Common myeloid progenitor, CD34-positive (primary cell): ENCODE measurements around the gene MMD.

Source experiments
- CTCF ChIA-PET: fragments of 350-600 bp; sonication (Branson Sonifier 250); formaldehyde crosslinking; loops from one replicate; lab custom pipeline; 2021; ENCODE audit warnings: antibody characterized with exemption; lab: Charles Lee
- POLR2A ChIA-PET: fragments of 350-600 bp; sonication (Branson Sonifier 250); formaldehyde crosslinking; loops from one replicate; lab custom pipeline; 2021; ENCODE audit warnings: antibody characterized with exemption; lab: Charles Lee
- DNase-seq, 3 donors: peaks; one replicate each; pipeline versions ENCODE4 v3.0.0 to v3.0.0-alpha.2; 2013
- H3K27ac ChIP-seq, 2 experiments: 1 replicate in 1 of 2; 2 replicates in 1 of 2; pipeline ENCODE4 v1.7.0; 2013; ENCODE audit warnings: inconsistent platforms in 2 of 2, low read length in 2 of 2, mild to moderate bottlenecking in 2 of 2, low read depth in 1 of 2, moderate library complexity in 1 of 2; ENCODE audit not compliant: severe bottlenecking in 2 of 2, insufficient read depth in 1 of 2, poor library complexity in 1 of 2
- H3K27me3 ChIP-seq, 5 experiments: replicated peaks in 2 of 5; 1 replicate in 3 of 5; 2 replicates in 2 of 5; pipeline versions ENCODE4 v1.6.1 to v1.7.0; 2013; ENCODE audit warnings: low read length in 4 of 5, mild to moderate bottlenecking in 2 of 5, moderate library complexity in 2 of 5, inconsistent platforms in 1 of 5; ENCODE audit not compliant: insufficient read depth in 5 of 5, control insufficient read depth in 4 of 5
- H3K36me3 ChIP-seq, 4 experiments: 1 replicate in 2 of 4; 2 replicates in 2 of 4; pipeline versions ENCODE4 v1.6.1 to v1.7.0; 2013; ENCODE audit warnings: low read length in 3 of 4, control low read depth in 1 of 4, mild to moderate bottlenecking in 1 of 4; ENCODE audit not compliant: control insufficient read depth in 4 of 4, insufficient read depth in 4 of 4
- H3K4me1 ChIP-seq, 4 experiments: 1 replicate in 3 of 4; 2 replicates in 1 of 4; pipeline versions ENCODE4 v1.6.1 to v1.7.1; 2013; ENCODE audit warnings: low read length in 3 of 4, mild to moderate bottlenecking in 3 of 4, control low read depth in 1 of 4, inconsistent platforms in 1 of 4, moderate library complexity in 1 of 4; ENCODE audit not compliant: control insufficient read depth in 4 of 4, insufficient read depth in 4 of 4; ENCODE audit errors: control extremely low read depth in 1 of 4
- H3K4me3 ChIP-seq, 7 experiments: 1 replicate in 4 of 7; 2 replicates in 3 of 7; pipeline versions ENCODE4 v1.5.1 to v1.7.0; 2013; ENCODE audit warnings: mild to moderate bottlenecking in 7 of 7, low read length in 6 of 7, moderate library complexity in 6 of 7, inconsistent platforms in 2 of 7, low read depth in 2 of 7, control low read depth in 1 of 7; ENCODE audit not compliant: insufficient read depth in 4 of 7, control insufficient read depth in 1 of 7; ENCODE audit errors: extremely low read depth in 1 of 7
- H3K9me3 ChIP-seq, 5 experiments: 1 replicate in 4 of 5; 2 replicates in 1 of 5; pipeline versions ENCODE4 v1.6.1 to v1.7.1; 2013; ENCODE audit warnings: low read length in 4 of 5, mild to moderate bottlenecking in 2 of 5, inconsistent platforms in 1 of 5, low read depth in 1 of 5, moderate library complexity in 1 of 5; ENCODE audit not compliant: control insufficient read depth in 4 of 5, insufficient read depth in 2 of 5; ENCODE audit errors: control extremely low read depth in 1 of 5
- WGBS: methylation state at CpG from one replicate; pipeline ENCODE4 v1.1.5; 2013; ENCODE audit not compliant: insufficient coverage; 5-methylcytosine and 5-hydroxymethylcytosine counted together

Gene MMD

DNA sequence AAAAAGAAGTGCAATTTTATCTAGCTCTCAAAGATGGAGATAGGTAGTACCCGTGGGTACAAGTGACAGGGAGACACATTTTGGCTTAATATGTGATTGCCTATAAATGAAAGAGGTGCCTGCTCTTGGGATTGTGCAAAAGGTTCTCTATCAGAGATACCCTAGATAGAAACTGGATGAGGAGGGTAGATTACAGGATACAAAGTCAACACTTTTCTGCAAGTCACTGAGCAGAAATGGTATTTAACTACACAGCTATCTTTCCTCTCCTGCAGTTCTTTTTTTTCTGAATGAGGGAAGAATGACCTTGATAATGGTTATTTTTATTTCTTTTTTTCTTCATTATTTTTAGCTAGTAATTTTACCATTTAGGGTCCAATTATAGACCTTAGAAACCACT, 67.6 kb downstream of the MMD start:
- Histone ChIP-seq H3K27me3 (no peaks in the 10 kb centered on the region), H3K27ac (no peak overlapping the region), H3K36me3 (no peaks in the 10 kb centered on the region), H3K4me1 (peaks cover 0 to 2% (median 0%) of the 10 kb centered on the region in 4 experiments), H3K9me3 (no peaks in the 10 kb centered on the region), H3K4me3 (no peak overlapping the region)
- ChIA-PET CTCF (interaction anchor here (0.7 to 13.1 kb wide), 6 partner anchors 12 to 397 kb away, joined by 3 to 190 read pairs (median 8); partner anchors contain the start of gene PCTP), POLR2A (no interaction called here)
- WGBS = 88% methylated on average over 1 of the region's 1 CpG
- no peak for DNase-seq

DNA sequence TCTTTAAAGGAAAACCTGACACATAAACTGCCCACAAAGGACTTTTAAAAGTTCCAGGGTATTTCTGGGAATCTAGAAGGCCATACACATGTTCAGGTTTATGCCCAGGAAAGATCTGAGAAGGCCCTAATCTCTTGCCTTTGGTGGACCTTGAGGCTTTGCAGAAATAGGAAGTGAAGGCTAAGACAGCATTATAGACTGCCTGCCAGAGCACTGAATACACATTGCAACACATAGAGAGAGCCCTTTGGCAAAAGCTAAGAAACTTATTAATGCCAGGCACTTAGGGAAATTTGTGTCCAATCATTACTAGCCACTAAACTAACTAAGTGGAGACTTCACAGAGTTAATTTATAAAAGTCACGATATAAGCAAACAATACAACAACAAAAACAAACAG, 70.4 kb downstream of the MMD start:
- ChIA-PET CTCF (interaction anchor here (2.0 to 13.1 kb wide), 2 partner anchors 12 to 359 kb away, joined by 8 to 190 read pairs; no protein-coding TSS in a partner anchor), POLR2A (no interaction called here)
- no peak for DNase-seq
- Histone ChIP-seq H3K4me3 (no peak overlapping the region), H3K9me3 (peaks cover 0 to 4% (median 0%) of the 10 kb centered on the region in 5 experiments), H3K27me3 (no peaks in the 10 kb centered on the region), H3K4me1 (peaks cover 0 to 2% (median 0%) of the 10 kb centered on the region in 4 experiments), H3K36me3 (no peaks in the 10 kb centered on the region), H3K27ac (no peak overlapping the region)
- no CpG with 5 or more reads among the region's 1 CpG for WGBS

DNA sequence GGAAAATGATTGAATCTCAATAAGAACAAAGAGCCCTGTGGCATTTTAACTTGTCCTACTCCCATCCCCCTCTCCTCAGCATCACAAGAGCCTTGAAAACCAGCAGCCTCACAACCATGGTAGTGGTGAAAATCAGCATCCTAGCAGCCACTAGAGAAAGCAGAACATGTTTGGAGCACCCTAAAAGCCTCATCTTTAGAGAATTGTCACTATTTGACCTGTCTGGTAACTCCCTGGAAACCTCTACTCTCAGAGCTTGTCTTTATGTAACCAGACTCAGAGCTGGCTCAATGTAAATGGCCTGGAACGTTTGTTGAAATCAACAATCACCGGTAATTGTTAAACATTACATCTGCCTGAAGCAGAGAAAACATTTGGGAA, 70.8 kb downstream of the MMD start:
- CTCF ChIA-PET = interaction anchor here (2.0 to 13.1 kb wide), 2 partner anchors 12 to 358 kb away, joined by 8 to 190 read pairs; no protein-coding TSS in a partner anchor
- 93% methylated on average over 2 of the region's 2 CpGs for WGBS

DNA sequence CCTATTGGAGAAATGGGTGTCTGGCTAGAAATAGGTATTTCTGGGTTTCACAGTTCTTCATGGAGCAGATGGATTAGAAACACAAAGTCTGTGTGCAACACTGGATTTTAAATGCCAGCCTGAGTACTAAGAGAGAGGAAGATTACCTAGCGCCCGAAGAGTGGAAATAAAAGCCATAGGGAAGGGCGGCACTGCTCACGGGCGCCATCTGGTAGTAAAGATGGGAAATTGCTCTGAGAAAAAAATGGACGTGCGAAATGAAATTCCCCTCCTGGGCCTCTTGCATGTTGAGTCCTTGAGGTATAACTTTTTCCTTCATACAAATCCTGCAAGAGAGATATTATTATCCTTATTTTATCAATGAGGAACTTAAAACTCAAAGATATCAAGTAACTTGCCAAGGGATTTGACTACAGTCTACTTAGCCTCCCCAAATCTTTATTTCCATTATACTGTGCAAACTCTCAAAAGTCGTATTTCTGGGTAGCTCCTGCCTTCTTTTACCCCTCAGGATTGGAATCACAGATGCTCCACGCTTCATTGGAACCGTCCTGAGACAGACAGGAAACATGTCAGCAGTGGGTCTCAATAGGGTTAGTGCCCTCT, 72.8 kb downstream of the MMD start:
- CTCF ChIA-PET = interaction anchor here (0.8 to 13.1 kb wide), 16 partner anchors 8 to 455 kb away, joined by 3 to 190 read pairs (median 4); no protein-coding TSS in a partner anchor
- Histone ChIP-seq H3K4me3 (peak overlapping the region in 1 of 7 experiments; percentile 18), H3K27ac (no peak overlapping the region), H3K4me1 (peaks cover 2 to 16% (median 7%) of the 10 kb centered on the region in 4 experiments), H3K9me3 (peaks cover 0 to 5% (median 0%) of the 10 kb centered on the region in 5 experiments), H3K36me3 (no peaks in the 10 kb centered on the region), H3K27me3 (no peaks in the 10 kb centered on the region)
- POLR2A ChIA-PET = interaction anchor here (0.7 kb wide), 1 partner anchor 357 kb away, joined by 3 read pairs; no protein-coding TSS in a partner anchor
- WGBS = 21% methylated on average over 7 of the region's 10 CpGs
- DNase-seq = peak; percentile 59 to 75 (median 69)

More for the DNA sequence above, 70.8 kb downstream of the MMD start:
- POLR2A ChIA-PET = no interaction called here
- Histone ChIP-seq H3K4me3 (no peak overlapping the region), H3K4me1 (peaks cover 0 to 2% (median 0%) of the 10 kb centered on the region in 4 experiments), H3K9me3 (peaks cover 0 to 5% (median 0%) of the 10 kb centered on the region in 5 experiments), H3K27ac (no peak overlapping the region), H3K27me3 (no peaks in the 10 kb centered on the region), H3K36me3 (no peaks in the 10 kb centered on the region)
- no peak for DNase-seq

DNA sequence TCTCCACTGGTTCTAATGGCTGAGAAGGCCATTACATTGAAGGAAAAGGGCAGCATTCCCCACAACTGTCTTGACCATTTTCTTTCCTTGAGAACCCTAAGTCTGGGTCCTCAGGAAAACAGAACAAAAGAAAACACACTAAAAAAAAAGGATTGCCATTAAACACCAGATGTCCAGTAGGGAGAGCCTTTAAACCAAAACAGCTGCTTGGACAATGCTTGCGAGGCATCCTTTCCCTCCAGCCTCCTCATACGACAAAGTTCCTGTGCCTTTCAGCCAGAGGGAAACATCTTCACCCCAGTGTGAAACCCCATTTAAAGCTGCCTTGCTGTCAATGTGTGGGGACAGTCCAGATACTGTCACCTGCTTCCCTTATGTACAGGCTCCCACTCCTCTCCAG, 74.3 kb downstream of the MMD start:
- Histone ChIP-seq H3K27ac (no peak overlapping the region), H3K9me3 (peaks cover 0 to 5% (median 0%) of the 10 kb centered on the region in 5 experiments), H3K4me1 (peaks cover 2 to 18% (median 11%) of the 10 kb centered on the region in 4 experiments), H3K27me3 (no peaks in the 10 kb centered on the region), H3K4me3 (no peak overlapping the region), H3K36me3 (no peaks in the 10 kb centered on the region)
- 100% methylated on average over 2 of the region's 2 CpGs for WGBS
- no peak for DNase-seq
- POLR2A ChIA-PET = no interaction called here
- CTCF ChIA-PET = interaction anchor here (0.7 to 13.1 kb wide), 17 partner anchors 8 to 362 kb away, joined by 3 to 190 read pairs (median 5); no protein-coding TSS in a partner anchor

DNA sequence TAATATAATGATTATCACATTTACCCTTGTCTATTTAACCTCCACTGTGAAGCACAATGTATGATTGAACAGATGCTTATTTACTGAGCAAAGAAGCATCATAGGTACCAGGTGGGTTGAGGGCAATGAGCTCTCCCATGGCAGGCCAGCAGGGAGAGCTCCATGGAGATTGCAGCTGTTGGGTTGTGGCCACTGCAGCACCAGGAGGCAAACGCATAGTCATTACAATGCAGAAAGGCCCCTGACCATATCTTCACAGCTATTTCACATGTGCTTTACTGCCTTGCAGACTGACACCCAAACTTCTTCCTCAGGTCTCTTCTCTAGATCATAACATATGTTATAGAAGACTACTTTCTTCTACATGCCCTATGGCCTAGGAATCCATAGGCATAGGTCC, 75.0 kb downstream of the MMD start:
- H3K27ac ChIP-seq = no peak overlapping the region
- H3K4me1 ChIP-seq = peaks cover 2 to 18% (median 11%) of the 10 kb centered on the region in 4 experiments
- H3K27me3 ChIP-seq = no peaks in the 10 kb centered on the region
- no peak for DNase-seq
- POLR2A ChIA-PET = no interaction called here
- H3K36me3 ChIP-seq = no peaks in the 10 kb centered on the region
- no peak overlapping the region for H3K4me3 ChIP-seq
- 100% methylated on average over 1 of the region's 1 CpG for WGBS
- peaks cover 0 to 5% (median 0%) of the 10 kb centered on the region in 5 experiments for H3K9me3 ChIP-seq
- CTCF ChIA-PET = interaction anchor here (0.8 to 13.1 kb wide), 11 partner anchors 8 to 361 kb away, joined by 3 to 190 read pairs (median 6); no protein-coding TSS in a partner anchor

DNA sequence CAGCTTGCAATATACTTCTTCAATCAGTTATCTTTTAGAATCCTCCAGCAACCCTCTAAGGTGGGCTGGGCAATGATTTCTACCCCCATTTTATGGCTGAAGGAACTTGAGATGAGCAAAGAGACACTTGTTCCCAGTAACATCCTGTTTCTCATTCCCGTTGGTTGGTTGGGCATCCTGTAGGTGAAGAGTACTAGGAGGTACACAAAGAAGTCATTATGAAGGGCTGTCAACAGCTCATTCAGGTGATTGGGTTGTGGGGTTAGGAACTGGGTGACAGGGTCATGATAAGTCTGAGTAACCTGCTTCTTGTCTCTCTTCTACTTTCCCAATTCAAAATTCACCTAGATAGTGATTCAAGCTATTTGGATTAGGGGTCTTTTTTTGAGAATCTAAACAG, 76.5 kb downstream of the MMD start:
- no peak for DNase-seq
- Histone ChIP-seq H3K27ac (peak overlapping the region in 1 of 2 experiments; percentile 70), H3K27me3 (no peaks in the 10 kb centered on the region), H3K9me3 (peaks cover 0 to 5% (median 0%) of the 10 kb centered on the region in 5 experiments), H3K4me1 (peaks cover 2 to 18% (median 11%) of the 10 kb centered on the region in 4 experiments), H3K36me3 (no peaks in the 10 kb centered on the region), H3K4me3 (no peak overlapping the region)
- POLR2A ChIA-PET = no interaction called here
- CTCF ChIA-PET = interaction anchor here (0.7 to 1.9 kb wide), 4 partner anchors 10 to 352 kb away, joined by 3 to 7 read pairs (median 4); no protein-coding TSS in a partner anchor
- no CpG with 5 or more reads among the region's 1 CpG for WGBS
